Glomerular visceral epithelial cell (primary cell): ENCODE measurements around the gene STXBP5L.
"Not testable (repeated sequence)": the region's sequence is repeated elsewhere in the genome, so short reads cannot be mapped to it uniquely, and the experiment has no call there.

Experiments used
- DNase-seq: peaks from one replicate; pipeline ENCODE4 v3.0.0-alpha.2; 2016; ENCODE audit errors: extremely low spot score

Gene STXBP5L

DNA sequence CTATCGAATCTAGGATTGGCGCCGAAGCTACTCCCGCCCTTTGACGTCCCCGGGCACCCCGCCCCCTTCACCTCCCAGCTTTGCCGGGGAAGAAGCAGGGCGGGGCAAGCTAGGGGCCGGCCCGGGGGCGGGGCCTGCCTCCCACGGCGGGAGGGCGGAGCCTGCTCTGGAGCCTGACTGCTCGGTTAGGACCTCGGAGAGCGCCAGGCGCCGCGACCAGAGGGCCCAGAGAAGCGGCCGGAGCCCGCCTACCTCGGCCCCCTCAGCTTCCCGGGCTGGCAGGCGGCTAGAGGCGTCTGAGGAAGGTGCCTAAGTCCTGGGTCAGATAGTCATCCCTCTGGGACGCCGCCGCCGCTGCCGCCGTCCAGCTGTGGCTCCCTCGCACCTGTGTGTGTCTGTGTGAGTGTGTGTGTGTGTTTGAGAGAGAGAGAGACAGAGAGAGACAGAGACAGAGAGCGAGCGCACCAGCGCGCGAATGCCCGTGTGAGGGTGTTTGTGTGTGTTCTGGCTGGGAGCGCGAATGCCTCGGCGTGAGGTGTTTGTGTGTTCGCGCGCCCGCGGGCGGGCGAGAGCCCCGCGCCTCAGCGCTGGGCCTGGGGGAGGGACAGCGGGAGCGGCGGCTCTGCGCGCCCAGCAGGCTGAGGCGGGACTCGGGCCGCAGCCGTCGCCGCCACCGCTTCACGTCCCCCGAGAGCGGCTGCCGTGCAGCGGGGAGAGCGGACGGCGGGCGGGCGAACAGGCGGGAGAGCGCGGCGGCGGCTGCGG lies at the start of gene STXBP5L:
Gene STXBP5L (plus strand): TSS at position 176 of the 765 bp plus-strand sequence. CDS start 1,374 bp downstream, outside the sequence.
- DNase-seq, result peak; percentile 65

GRCh38 chr3:120858521-120858920 lies 49.5 kb upstream of the STXBP5L start:
- no peak for DNase-seq

DNA sequence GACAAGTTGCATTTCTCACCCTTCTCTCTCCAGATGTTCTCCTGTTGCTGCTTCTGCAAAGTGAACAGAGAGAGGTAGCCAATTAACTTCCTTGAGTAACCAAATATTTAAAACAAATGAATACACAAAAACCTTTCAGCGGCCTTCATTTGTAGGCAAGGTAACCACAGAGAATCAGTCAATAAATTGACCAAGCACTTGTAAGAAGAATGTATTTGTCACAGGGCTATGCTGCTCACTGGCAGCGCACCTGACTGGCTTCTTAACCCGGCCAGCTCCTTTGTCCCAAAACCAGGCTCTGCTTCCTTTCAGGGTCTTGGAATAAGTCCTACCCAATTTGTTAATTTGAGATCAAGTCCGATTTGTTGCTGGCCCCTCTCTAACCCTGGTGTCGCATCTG lies 43.5 kb upstream of the STXBP5L start:
- no peak for DNase-seq

GRCh38 chr3:120875507-120875906 lies 32.5 kb upstream of the STXBP5L start:
- no peak for DNase-seq

DNA sequence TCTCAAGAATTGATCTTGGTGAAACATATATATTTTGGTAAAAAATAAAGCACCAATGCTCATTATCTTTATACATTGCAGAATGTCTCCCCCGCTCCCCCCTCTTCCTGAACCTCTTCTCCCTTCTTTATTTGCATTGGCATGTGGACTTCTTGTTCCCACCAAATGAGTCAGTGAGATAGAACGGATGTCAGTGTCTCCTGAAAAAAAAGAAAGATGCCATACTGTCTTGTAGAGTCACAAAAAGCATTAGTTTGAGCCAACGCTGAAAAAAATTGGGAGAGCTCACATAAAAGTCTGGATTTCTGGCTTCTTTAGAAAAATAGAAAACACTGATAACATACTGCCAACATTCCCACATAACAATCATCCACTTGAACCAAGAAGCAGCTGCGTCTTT lies 32.0 kb upstream of the STXBP5L start:
- no peak for DNase-seq

DNA sequence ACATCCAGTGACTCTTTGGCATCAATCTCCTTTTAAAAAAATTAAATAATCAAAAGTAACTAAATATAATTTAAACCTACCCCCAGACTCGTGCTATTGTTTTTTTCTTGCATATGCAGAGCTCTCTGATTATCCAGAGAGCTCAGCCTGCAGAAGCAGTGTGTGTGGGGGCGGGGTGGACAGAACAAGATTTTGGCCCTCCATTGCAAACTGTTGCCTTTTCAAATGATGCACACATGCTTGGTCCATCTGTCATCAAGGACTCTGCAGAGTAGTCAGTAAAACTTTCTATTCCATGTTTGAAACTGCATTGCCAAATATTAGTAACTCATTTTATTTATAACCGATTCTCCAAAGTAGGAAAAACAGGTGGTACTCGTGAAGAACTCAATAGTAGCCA lies 28.6 kb upstream of the STXBP5L start:
- DNase-seq, result no peak

DNA sequence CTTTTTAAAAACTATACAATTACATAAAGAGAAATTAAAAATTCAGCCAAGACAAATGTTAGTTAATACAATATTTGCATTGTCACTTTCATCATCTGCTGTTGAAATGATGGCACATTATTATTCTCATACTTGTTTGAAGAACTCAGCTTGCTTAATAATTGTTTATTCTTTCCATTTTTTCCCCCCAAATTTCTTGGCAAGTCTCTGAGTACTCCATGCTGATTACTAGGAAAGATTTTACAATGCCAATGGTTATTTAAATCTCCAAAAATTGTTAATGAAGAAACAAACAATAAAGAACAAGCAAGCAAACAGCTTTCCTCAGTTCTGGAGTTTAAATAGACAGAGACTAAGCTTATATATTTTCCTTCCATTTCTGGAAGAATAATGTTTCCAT lies 15.1 kb upstream of the STXBP5L start:
- DNase-seq, result no peak

GRCh38 chr3:120894316-120895057 lies 13.5 kb upstream of the STXBP5L start:
- DNase-seq, result no peak

DNA sequence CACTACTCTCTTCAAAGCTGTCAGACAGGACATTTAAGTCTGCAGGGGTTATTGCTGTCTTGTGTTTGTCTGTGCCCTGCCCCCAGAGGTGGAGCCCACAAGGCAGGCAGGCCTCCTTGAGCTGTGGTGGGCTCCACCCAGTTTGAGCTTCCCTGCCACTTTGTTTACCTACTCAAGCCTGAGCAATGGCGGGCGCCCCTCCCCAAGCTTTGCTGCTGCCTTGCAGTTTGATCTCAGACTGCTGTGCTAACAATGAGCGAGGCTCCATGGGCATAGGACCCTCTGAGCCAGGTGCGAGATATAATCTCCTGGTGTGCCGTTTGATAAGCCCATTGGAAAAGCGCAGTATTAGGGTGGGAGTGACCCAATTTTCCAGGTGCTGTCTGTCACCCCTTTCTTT lies 6.3 kb upstream of the STXBP5L start:
- DNase-seq, result not testable (repeated sequence)

- no peak for DNase-seq
Measured at GRCh38 chr3:120903221-120903620, 4.8 kb upstream of the STXBP5L start.

- no peak for DNase-seq
Measured at GRCh38 chr3:120907659-120908029, 361 bp upstream of the STXBP5L start.

- no peak for DNase-seq
Measured at GRCh38 chr3:120908795-120909601, 993 bp downstream of the STXBP5L start.

GRCh38 chr3:120909602-120909878 lies 1.5 kb downstream of the STXBP5L start:
- no peak for DNase-seq

- DNase-seq, result no peak
Measured at GRCh38 chr3:120926146-120926545, 18.1 kb downstream of the STXBP5L start.

DNA sequence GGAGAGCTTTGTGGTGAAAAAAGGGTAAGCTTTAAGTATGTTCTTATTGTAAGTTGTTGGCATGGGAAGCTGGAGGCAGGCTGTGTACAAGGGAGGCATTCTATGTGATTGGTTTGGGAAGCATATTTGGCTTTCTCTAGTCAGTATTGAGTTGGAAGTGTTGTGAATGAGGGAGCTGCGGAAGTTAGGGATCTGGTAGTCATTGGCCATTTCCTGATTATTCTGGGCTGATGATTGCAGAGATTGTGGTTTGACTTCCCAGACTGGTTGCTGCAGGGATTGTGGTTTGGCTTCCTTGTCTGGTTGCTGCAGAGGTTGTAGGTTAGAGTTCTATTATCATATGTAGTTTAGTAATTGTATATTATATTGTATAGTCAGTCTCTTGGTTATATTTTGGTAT lies 21.0 kb downstream of the STXBP5L start:
- no peak for DNase-seq

DNA sequence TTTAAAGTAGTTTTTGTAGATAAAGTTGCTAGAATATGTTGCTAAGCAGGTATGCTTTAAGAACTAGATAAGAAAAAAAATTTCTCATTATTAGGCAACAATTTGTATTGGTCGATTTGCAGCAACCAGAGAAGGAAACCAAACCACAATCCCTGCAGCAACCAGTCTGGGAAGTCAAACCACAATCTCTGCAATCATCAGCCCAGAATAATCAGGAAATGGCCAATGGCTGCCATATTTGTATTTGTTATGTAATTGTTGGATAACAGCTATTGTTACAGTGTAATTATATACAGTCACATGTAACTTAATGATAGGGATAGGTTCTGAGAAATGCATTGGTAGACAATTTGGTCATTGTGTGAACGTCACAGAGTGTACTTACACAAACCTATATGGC lies 23.6 kb downstream of the STXBP5L start:
- DNase-seq, result no peak

- DNase-seq, result no peak
Measured at GRCh38 chr3:120956143-120956542, 48.1 kb downstream of the STXBP5L start.

DNA sequence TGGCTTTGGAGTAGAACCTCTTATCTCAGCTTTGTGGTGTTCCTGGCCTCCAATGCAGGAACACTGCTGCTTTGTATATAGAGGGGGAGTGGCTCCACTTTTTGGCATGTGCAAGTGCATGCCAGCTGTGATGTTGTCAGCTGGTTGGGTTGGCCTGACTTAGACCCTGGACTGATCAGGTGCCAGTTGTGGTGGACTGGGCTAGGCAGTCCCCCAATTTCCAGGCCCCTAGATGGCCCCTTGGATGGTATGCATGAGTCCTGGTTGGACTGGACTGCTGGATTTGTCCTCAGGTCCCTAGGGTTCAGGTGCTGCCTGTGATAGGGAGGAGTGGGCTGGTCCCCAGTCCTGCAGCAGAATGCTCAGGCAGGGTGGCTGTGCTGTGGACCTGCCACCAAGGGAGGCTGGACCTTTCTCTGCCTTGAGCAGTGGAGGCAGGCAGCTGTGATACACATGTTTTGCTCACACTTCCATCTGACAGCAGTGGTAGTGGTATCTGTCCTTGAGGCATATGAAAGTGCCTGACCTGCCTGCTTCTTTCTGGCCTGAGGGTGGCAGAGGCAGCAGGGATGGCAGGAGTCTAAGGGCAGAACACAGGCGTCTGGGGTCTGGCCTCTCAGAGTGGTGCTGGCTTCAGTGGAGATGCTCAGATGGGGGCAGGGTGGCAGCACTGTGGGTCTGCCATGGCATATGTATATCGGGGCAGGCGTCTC lies 74.8 kb downstream of the STXBP5L start:
- DNase-seq, result no peak

DNA sequence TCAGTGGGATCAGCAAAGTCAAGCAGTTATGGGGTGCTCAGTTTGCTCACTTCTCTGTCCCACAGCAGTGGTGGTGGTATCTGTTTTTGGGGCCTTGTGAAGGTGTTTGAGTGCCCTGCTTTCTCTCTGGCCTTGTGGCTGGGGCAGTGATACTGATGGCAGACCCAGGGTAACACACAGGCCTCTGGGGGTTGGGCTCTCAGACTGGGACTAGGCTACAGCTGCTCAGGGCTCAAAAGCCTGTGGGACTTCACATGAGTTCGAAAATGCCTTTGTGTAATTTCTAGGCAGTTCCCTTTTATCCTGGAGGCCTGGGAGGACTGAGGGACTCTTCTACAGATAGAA lies 75.3 kb downstream of the STXBP5L start:
- DNase-seq, result no peak

GRCh38 chr3:120983841-120984240 lies 75.8 kb downstream of the STXBP5L start:
- no peak for DNase-seq

DNA sequence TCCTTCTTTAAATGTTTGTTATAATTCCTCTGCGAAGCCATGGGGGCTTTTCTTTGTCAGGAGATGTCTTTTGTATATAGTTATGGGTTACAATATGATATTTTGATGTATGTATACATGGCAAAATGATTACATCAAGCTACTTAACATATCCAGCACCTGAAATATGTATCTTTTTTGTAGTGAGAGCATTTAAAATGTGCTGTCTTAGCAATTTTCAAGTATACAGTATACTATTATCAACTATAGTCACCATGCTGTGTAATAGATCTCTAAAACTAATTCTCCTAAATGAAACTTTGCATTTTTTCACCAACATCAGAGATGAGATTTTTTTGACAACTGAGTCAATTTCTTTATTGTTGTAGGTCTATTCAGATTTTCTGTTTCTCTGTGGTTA lies 77.2 kb downstream of the STXBP5L start:
- DNase-seq, result no peak

DNA sequence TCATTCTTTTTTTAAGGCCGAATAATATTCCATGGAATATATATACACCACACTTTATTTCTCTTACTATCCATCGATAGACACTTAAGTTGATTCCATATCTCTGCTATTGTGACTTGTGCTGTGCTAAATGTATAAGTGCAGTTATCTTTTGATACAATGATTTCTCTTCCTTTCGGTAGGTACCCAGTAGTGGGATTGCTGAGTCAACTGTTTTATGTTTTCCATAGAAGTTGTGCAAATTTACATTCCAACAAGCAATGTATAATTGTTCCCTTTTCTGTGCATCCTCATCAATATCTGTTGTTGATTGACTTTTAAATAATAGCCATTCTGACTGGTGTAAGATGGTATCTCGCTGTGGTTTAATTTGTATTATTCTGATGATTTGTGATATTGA lies 81.0 kb downstream of the STXBP5L start:
- DNase-seq, result no peak
